GM18505 (cell line): ENCODE measurements around the gene DPP8.
"Not testable (repeated sequence)": the region's sequence is repeated elsewhere in the genome, so short reads cannot be mapped to it uniquely, and the experiment has no call there.

Experiments
- ATAC-seq: cut with Tn5 transposase; IDR thresholded peaks from one replicate; pipeline ENCODE4 v1.9.1; 2021; ENCODE audit not compliant: unreplicated experiment
- POLR2A ChIP-seq: IDR thresholded peaks from 4 replicates; pipeline ENCODE4 v1.6.1; 2011; ENCODE audit warnings: borderline replicate concordance; ENCODE audit not compliant: insufficient read depth, insufficient read length; ENCODE audit errors: extremely low read depth

The DPP8 gene

DNA sequence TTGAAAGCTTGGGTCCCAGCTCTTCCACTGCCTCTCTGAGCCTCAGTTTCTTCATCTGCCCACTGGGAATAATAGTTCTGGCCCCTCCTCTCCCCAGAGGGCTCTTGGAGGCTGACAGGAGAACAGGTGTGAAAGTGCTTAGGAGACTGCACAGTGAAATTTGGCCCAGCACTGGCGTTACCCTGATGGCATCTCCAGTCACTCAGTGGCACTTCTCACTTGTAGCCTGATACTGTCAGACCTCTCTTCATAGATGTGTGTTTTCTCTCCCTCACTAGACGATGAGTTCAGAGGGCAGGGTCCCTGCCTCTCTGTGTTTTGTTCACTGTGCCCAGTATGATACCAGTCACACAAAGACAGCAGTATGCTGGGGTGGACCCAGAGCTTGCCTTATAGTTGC, 117.5 kb downstream of the DPP8 start:
- no peak for ATAC-seq

DNA sequence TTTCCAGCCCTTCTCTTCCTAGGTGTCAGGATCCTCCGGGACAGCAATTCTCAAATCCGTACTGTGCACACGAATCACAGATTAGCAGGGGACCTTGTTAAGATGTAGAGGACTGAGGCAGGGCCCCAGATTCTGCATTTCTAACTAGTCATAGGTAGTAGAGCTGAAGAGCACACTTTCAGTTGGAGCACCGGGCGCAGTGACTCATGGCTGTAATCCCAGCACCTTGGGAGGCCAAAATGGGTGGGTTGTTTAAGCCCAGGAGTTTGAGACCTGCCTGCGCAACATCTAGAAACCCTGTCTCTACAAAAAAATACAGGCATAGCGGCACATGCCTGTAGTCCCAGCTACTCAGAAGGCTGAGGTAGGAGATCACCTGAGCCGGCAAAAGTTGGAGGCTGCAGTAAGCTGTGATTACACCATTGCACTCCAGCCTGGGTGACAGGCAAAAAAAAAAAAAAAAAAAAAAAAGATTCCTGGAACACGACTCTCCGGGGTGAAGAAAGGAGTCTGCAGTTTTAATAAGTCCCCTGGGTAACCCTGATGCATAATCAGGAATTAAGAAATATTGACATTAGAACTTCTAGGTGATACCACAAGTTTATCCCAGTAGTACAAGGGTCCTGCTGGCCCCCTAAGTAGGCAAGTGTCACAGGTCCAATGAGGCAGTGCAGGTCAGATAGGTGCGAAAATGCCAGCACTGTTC, 118.3 kb downstream of the DPP8 start:
- no peak for TF ChIP-seq POLR2A

More for the DNA sequence above, 117.5 kb downstream of the DPP8 start:
- TF ChIP-seq POLR2A = no peak

GRCh38 chr15:65398486-65398885, 119.0 kb downstream of the DPP8 start:
- ATAC-seq = not testable (repeated sequence)

More for the DNA sequence above, 118.3 kb downstream of the DPP8 start:
- ATAC-seq = no peak

GRCh38 chr15:65396965-65397317, 120.5 kb downstream of the DPP8 start:
- no peak for ATAC-seq
- TF ChIP-seq POLR2A = no peak

- ATAC-seq = no peak
- TF ChIP-seq POLR2A = no peak
Measured at GRCh38 chr15:65396283-65396964, 121.1 kb downstream of the DPP8 start.

DNA sequence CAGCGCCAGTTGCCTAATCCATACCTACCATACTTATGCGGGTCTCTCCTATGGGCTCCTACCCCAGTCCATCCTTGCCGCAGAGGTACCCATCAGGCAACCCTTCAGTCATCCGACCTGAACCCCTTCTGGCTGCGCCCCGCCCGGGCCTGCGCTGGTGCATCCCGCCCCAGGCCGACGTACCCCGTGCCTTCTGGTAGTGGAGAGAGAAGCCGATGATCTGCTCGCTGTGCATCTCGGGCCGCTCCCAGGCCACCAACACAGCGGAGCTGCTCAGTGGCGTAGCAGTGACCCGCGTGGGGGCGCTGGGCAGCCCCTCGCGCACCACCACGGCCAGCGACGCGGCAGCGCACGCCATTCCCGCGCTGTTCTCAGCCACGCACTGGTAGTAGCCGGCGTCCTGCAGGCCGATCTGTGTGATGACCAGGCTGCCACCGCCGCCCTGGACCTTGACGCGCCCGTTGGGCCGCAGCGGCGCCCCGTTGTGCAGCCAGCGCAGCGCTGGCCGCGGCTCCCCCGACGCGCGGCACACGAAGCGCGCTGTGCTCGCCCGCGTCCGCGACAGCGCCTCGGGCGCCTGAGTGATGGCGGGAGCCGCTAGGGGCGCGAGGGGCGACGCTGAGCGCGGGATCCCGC, 121.8 kb downstream of the DPP8 start:
- TF ChIP-seq POLR2A = no peak
- no peak for ATAC-seq

- no peak for TF ChIP-seq POLR2A
- no peak for ATAC-seq
Measured at GRCh38 chr15:65394936-65395335, 122.6 kb downstream of the DPP8 start.

- no peak for TF ChIP-seq POLR2A
- no peak for ATAC-seq
Measured at GRCh38 chr15:65394280-65394789, 123.2 kb downstream of the DPP8 start.

- ATAC-seq = no peak
- no peak for TF ChIP-seq POLR2A
Measured at GRCh38 chr15:65393557-65393956, 123.9 kb downstream of the DPP8 start.

GRCh38 chr15:65393091-65393490, 124.4 kb downstream of the DPP8 start:
- TF ChIP-seq POLR2A = no peak
- ATAC-seq = no peak
